Fibroblast of lung (primary cell): ENCODE data around the gene LHFPL6.

ENCODE experiments used
- CTCF ChIP-seq, 2 donors: IDR thresholded peaks in 1 of 2; conservative IDR thresholded peaks in 1 of 2; 1 replicate in 1 of 2; 2 replicates in 1 of 2; pipeline ENCODE4 v1.5.1; 2011 to 2012; ENCODE audit warnings: low read length in 2 of 2, control low read depth in 1 of 2, inconsistent platforms in 1 of 2, low read depth in 1 of 2, mild to moderate bottlenecking in 1 of 2
- EZH2 ChIP-seq: IDR thresholded peaks from 2 replicates; pipeline ENCODE4 v1.5.1; 2012; ENCODE audit warnings: low read length, control low read depth, mild to moderate bottlenecking; ENCODE audit errors: missing control alignments

- no peak for TF ChIP-seq CTCF (conservative IDR thresholded peaks at IDR 0.05 in 1 of 2, IDR thresholded peaks at IDR 0.05 in 1 of 2; ENCODE audit: low read depth in 1 of 2, low read length in 2 of 2)
- no peak for TF ChIP-seq EZH2
These were observed 104.4 kb downstream of the LHFPL6 start for GRCh38 chr13:39498471-39499114.
